Glutamatergic neuron (in vitro differentiated cells): Measurements from ENCODE around the gene RERGL. TPM values are rescaled to one million over a fixed set of nuclear protein-coding genes. Genes with fewer than 3 reads are reported as not detected.
"Not testable (repeated sequence)": the region's sequence is repeated elsewhere in the genome, so short reads cannot be mapped to it uniquely, and the experiment has no call there.

ENCODE experiments used
- DNase-seq: peaks from one replicate; pipeline ENCODE4 v3.0.0; 2022
- H3K27ac Mint-ChIP-seq: one replicate; pipeline ENCODE4 v1.8.0; 2020; ENCODE audit warnings: mild to moderate bottlenecking, mixed read lengths, inconsistent platforms; ENCODE audit not compliant: unreplicated experiment
- H3K27me3 Mint-ChIP-seq: one replicate; pipeline ENCODE4 v1.8.0; 2020; ENCODE audit warnings: mild to moderate bottlenecking, moderate library complexity, mixed read lengths, inconsistent platforms; ENCODE audit not compliant: unreplicated experiment
- H3K36me3 Mint-ChIP-seq: one replicate; pipeline ENCODE4 v1.8.0; 2020; ENCODE audit warnings: mild to moderate bottlenecking, mixed read lengths, inconsistent platforms; ENCODE audit not compliant: unreplicated experiment
- H3K4me1 Mint-ChIP-seq: one replicate; pipeline ENCODE4 v1.8.0; 2020; ENCODE audit warnings: mild to moderate bottlenecking, low read depth, mixed read lengths, inconsistent platforms; ENCODE audit not compliant: unreplicated experiment
- H3K4me3 Mint-ChIP-seq: one replicate; pipeline ENCODE4 v1.8.0; 2020; ENCODE audit warnings: mild to moderate bottlenecking, mixed read lengths, inconsistent platforms; ENCODE audit not compliant: unreplicated experiment
- H3K9me3 Mint-ChIP-seq: one replicate; pipeline ENCODE4 v1.8.0; 2020; ENCODE audit warnings: mild to moderate bottlenecking, moderate library complexity, mixed read lengths, inconsistent platforms; ENCODE audit not compliant: unreplicated experiment
- total RNA-seq: library from RNA; stranded (reverse); fragmentation: NEBNext Ultra II Directional; extraction: Animal tissue kit (Norgen Biotek cat#: 25700); gene quantifications from one replicate; pipeline ENCODE4 v1.2.1, GENCODE V29; 2021; ENCODE audit not compliant: unreplicated experiment
- TF ChIP-seq, protein P1 (sequence below): fragments of 200-600 bp; sonication (generic); IDR thresholded peaks from one replicate; pipeline ENCODE4 v1.5.0; 2021; ENCODE audit not compliant: partially characterized antibody, unreplicated experiment

The RERGL gene
- total RNA-seq, 1 donor from 2014 or later: 0.44 TPM

DNA sequence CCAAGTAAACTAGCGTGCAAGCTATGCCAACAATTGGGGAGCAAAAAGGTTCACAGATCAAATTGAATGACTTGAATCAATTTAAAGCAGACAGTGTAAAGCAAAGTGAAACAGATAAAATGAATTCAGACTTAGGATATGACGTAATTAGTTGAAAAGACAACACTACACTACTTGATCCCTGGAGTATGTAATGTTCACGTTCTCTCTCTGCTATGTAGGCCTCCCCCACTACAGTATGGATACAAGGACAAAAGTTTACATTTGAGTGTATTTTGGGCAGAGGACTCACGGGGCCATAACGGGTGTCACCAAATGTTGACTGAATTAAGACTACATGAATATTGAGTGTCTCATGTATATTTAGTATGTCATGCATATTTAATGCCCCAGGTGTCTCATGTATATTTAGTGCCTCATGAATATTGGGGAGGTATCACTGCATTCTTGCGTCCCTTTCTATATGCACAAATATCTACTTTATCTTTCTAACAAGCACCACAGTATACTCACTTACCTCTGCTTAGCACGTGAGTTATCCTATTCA is 44.5 kb downstream of the RERGL start:
- Mint-ChIP-seq H3K27me3 (peaks cover 2% of the 10 kb centered on the region), H3K27ac (no peak overlapping the region), H3K9me3 (no peaks in the 10 kb centered on the region), H3K4me1 (no peaks in the 10 kb centered on the region), H3K4me3 (no peak overlapping the region), H3K36me3 (no peaks in the 10 kb centered on the region)
- DNase-seq: no peak
- TF ChIP-seq, protein P1, sequence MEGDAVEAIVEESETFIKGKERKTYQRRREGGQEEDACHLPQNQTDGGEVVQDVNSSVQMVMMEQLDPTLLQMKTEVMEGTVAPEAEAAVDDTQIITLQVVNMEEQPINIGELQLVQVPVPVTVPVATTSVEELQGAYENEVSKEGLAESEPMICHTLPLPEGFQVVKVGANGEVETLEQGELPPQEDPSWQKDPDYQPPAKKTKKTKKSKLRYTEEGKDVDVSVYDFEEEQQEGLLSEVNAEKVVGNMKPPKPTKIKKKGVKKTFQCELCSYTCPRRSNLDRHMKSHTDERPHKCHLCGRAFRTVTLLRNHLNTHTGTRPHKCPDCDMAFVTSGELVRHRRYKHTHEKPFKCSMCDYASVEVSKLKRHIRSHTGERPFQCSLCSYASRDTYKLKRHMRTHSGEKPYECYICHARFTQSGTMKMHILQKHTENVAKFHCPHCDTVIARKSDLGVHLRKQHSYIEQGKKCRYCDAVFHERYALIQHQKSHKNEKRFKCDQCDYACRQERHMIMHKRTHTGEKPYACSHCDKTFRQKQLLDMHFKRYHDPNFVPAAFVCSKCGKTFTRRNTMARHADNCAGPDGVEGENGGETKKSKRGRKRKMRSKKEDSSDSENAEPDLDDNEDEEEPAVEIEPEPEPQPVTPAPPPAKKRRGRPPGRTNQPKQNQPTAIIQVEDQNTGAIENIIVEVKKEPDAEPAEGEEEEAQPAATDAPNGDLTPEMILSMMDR: no peak

DNA sequence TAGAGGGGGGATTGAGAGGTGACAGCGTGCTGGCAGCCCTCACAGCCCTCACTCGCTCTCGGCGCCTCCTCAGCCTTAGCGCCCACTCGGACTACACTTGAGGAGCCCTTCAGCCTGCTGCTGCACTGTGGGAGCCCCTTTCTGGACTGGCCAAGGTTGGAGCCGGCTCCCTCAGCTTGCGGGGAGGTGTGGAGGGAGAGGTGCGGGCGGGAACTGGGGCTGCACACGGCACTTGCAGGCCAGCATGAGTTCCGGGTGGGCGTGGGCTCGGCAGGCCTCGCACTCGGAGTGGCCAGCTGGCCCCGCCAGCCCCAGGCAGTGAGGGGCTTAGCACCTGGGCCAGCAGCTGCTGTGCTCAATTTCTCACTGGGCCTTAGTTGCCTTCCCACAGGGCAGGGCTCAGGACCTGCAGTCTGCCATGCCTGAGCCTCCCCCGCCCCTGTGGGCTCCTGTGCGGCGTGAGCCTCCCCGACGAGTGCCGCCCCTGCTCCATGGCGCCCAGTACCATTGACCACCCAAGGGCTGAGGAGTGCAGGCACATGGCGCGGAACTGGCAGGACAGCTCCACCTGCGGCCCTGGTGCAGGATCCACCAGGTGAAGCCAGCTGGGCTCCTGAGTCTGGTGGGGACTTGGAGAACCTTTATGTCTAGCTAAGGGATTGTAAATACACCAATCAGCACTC is 49.8 kb downstream of the RERGL start:
- not testable (repeated sequence) for H3K9me3 Mint-ChIP-seq, H3K27ac Mint-ChIP-seq, H3K4me1 Mint-ChIP-seq, H3K27me3 Mint-ChIP-seq, H3K4me3 Mint-ChIP-seq, DNase-seq, H3K36me3 Mint-ChIP-seq

Other genes with a start within 250 kb of the RERGL start
- not detected for gene PIK3C2G, start 171.3 kb upstream of the RERGL start, total RNA-seq